HG02973 (cell line): ENCODE data around the gene SLC6A1.

Source experiments
- ATAC-seq: cut with Tn5 transposase; IDR thresholded peaks from one replicate; pipeline ENCODE4 v1.9.1; 2021; ENCODE audit warnings: moderate library complexity; ENCODE audit not compliant: unreplicated experiment

The SLC6A1 gene

GRCh38 chr3:10992943-10993728 is 588 bp downstream of the SLC6A1 start:
- no peak for ATAC-seq

DNA sequence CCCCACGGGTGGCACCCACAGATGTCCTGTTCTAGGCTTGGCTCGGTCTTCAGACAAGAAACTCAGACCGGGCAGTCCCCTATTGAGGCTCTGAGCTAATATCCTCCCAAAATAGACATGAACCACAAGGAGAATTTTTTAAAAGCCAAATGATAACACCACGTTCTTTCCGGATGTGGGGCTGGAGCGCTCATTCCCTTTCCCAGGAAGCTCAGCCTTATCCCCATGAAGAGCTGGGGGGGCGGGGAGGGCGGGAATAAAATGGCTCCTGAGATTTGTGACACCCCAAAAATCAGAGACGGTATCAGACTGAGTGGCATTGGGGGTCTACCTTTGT is 1.1 kb downstream of the SLC6A1 start:
- ATAC-seq = no peak

DNA sequence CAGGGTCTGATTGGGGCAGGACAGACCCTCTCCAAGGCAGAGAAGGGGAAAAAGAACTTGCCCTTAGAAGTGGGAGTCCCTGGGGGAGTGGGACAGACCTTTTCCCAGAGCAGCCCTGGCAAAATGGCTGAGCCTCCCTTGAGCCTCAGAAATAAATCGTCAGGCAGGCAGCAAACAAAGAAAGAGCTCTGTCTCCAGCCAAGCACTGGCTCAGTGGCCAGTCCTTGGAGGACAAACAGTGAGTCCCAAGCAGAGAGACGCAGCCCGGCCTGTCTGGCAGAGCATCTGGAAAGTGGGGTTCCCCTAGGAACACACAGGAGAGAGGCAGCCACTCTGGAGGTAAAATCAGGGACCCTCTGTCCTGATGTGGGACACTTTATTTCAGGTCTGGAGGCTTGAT is 1.8 kb downstream of the SLC6A1 start:
- ATAC-seq = no peak

- no peak for ATAC-seq
Measured at GRCh38 chr3:10995871-10996270, 3.3 kb downstream of the SLC6A1 start.

DNA sequence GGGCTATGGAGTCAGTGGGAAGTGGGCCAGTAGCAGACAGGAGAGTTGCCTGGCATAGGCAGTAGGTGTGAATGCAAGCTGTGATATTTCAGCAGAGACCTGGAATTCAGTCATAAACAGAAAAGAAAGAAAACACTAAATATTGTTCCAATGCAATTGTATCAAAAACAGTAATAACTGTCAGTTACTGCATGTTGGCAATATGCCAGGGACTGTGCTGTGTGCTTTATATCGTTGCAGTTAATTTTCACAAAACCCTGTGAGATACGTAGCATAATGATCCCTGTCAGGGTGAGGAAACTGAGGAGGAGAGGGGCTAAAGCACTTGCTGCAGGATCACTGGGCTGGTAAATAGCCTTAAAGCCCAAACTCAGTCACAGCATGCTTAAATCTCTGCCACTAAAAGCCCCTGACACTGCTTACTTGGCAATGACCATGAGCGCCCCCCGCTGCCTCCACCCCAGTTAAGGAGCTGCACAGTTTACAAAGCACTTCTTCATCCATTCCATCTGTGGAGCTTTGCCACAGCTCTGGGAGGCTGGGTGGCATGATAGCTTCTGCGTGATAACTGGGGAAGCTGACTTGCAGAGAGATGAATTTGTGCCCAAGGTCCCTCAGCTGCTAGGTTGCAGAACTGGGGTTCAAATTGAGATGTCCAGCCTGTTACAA is 3.9 kb downstream of the SLC6A1 start:
- no peak for ATAC-seq

- no peak for ATAC-seq
Measured at GRCh38 chr3:10997196-10997595, 4.6 kb downstream of the SLC6A1 start.

GRCh38 chr3:10998542-10998941 is 6.0 kb downstream of the SLC6A1 start:
- ATAC-seq = no peak

DNA sequence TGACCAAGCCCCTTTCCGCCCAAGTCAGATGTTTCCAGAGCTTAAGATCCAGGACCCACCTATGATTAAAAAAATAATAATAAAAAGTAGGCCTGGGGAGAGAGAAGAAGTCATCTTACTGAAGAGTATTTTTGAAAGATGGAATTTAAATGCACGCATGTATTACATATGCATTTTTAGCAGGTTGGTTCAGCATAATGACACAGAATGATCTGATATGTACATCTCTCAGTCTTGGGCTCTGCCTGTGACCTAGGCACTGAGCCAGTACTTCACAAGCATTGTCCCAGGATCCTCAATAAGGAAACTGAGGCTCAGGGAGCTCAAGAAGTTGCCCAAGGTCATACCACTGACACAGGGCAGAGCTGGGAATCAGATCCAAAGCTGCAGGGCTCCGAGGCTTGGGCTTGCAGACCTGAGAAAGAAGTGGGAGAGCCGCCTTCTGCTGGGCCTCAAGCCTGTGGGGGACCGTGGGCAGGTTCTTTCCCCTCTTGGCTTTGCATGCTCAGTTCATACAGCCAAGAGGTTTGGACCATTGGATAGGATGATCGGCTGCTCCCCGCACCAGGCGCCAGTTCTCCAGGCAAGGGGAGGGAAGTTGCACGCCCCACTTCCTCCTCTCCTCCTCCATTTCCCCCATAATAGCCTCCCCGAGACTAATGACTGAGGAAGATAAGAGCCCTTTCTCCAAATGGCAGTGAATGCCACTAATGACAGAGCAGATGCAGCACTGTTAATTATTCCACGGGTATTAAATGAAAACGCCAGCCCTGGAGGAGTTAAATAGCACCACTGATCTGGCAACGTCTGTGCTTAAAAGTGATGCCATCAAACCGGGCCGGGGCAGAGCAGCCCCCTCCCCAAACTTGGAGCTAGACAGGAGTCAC is 6.9 kb downstream of the SLC6A1 start:
- ATAC-seq = no peak

DNA sequence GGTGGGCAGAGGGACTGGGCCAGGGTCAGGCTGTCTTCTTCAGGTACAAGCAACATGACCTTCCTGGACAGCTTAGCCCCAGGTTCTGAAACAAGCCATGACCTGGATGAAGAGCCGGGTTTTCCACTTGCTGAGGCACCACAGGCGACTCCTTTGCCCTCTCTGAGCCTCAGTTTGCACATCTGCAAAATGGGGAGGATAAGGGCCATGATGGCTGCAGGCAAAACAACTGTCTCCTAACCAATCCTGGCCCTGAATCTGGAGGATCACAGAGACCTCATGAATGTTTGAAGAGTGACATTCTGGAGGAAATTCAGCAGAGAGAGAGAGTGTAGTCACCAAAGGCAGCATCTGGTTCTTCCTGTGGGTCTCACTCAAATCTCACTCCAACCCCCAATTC is 8.0 kb downstream of the SLC6A1 start:
- no peak for ATAC-seq

- ATAC-seq = no peak
Measured at GRCh38 chr3:11001020-11001657, 8.6 kb downstream of the SLC6A1 start.

GRCh38 chr3:11001658-11002021 is 9.1 kb downstream of the SLC6A1 start:
- ATAC-seq = no peak

- no peak for ATAC-seq
Measured at GRCh38 chr3:11002371-11002807, 9.8 kb downstream of the SLC6A1 start.

DNA sequence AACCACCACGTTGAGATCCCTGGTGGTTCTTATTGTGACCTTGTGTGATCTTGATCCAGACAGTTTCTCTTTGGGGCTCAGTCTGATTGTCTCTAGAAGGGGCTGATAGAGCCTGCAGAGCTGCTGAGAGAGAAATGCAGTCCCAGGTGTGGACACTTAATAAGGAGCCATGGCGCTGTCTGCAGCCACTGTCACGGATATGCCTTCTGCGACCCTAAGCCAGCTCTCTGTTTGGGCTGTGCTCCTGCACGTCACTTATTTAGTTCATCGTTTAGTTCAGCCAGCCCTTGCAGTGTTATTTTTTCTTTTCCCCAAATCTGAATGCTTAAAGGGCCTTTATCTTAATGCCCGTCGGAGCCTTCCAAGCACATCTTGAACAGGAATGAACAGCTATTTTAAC is 12.0 kb downstream of the SLC6A1 start:
- no peak for ATAC-seq

DNA sequence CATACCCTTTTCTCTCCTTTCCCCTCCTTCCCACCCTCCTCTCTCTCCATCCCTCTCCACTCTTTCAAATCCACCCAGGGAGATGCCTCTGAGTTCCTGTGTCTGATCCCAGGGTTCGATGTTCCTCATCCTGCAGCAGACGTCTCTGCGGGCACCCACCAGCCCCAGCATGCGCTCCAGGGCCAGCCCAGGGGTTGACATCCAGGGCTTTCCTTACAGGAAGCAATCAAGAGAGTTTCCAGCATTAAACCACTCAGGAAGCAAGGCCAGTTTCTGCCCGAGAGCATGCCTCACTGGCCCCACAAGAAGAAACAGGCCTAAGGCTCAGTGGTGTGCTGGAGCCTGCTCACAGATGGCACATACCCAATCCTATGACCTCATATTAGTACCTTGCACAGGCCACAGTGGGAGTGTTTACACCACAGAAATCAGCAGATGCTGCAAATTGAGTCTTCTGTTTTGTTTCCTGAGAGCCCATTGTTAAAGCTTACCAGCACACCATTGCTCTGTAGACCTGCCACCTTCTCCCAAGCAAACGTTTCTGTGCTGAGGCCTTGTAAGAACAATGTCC is 13.2 kb downstream of the SLC6A1 start:
- ATAC-seq = no peak

DNA sequence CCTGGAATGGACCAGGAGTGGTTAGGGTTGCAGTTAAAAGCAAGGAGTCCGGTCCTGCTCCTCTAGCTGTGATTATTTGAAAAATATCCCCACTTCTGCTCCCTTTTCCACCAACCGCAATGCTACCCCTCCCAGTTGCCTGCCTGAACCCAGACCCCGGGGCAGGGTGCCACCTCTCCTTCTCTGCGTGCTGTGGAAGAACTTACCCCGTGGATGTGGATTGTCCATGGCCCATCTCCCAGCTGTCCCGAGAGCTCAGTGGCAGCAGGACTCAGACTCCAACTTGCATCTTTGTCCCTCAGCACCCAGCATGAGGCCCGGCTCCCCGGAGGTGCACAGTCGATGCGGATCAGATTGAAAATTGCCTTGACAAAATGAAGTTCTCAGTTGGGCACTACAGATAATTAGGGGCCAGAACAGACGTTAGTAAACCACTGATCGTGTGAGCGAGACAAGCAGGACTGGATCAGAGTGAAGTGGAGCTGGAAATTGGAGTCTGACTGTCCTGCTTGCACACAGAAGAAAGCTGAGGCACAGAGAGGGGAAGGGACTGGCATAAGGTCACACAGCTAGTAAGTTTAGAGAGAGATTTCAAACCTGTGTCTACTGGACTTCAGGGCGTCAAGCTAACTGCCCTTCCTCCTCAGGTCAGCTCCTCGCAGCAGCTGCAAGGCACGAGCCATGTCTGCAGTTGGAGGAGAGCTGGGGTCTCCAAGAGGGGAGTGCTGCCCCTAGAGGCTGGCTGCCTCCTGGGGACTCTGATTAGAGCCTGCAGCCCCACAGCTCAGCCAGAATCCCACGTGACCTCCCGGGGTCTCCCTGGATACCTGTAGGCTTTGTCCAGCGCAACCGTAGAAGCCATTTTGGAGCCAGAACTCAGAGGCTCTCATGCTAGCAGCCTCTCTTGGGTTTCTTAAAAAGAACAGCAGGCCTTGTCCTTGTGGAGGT is 14.7 kb downstream of the SLC6A1 start:
- ATAC-seq = no peak

DNA sequence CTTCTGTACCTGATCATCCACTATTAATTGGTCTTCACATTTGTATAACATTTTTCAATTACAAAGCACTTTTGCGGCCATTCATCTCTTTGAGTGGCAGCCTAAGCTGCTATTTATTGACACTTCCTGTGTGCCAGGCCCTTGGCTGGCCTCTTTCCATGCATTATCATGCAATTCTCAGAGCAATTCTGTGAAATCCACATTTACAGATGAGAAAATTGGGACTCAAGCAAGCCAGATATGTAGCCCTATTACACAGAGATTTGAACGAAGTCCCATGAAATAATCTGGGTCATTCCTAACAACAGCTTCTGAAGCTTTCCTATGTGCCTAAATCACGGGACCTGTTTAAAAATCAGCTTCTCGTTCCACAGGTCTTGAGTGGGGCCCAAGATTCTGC is 17.4 kb downstream of the SLC6A1 start:
- ATAC-seq = no peak

- no peak for ATAC-seq
Measured at GRCh38 chr3:11010426-11011165, 18.0 kb downstream of the SLC6A1 start.

- no peak for ATAC-seq
Measured at GRCh38 chr3:11014253-11014652, 21.7 kb downstream of the SLC6A1 start.

GRCh38 chr3:11014752-11015151 is 22.2 kb downstream of the SLC6A1 start:
- ATAC-seq = no peak
